NK-92 treated with Interleukin-12 subunit alpha and Interleukin-12 subunit beta, amount 100 ng/mL, for 24 hours (cell line): ENCODE data around the gene SYN1.
"Not testable (repeated sequence)": the region's sequence is repeated elsewhere in the genome, so short reads cannot be mapped to it uniquely, and the experiment has no call there.

Source experiments
- DNase-seq: peaks from one replicate; lab custom pipeline; 2025; lab: John Stamatoyannopoulos, UW

The SYN1 gene

GRCh38 chrX:47619486-47620302 lies at the start of gene SYN1:
Gene SYN1, minus strand, starts transcription at chrX:47619857. Its CDS starts 129 bp downstream, at chrX:47619728.
- DNase-seq: no peak

- DNase-seq: not testable (repeated sequence)
Observed at GRCh38 chrX:47665797-47666196, 46.1 kb upstream of the SYN1 start.

GRCh38 chrX:47664737-47665136 lies 45.1 kb upstream of the SYN1 start:
- DNase-seq: no peak

GRCh38 chrX:47662144-47662657 lies 42.5 kb upstream of the SYN1 start:
- no peak for DNase-seq

GRCh38 chrX:47661539-47661938 lies 41.9 kb upstream of the SYN1 start:
- DNase-seq: no peak

GRCh38 chrX:47659421-47659726 lies 39.7 kb upstream of the SYN1 start:
- no peak for DNase-seq

- peak; percentile 92 for DNase-seq
Observed at GRCh38 chrX:47658684-47659420, 39.2 kb upstream of the SYN1 start, which contains the start of gene UXT. Gene UXT, minus strand, starts transcription at chrX:47659180. Its CDS starts 253 bp downstream, at chrX:47658927.

- no peak for DNase-seq
Observed at GRCh38 chrX:47658301-47658683, 38.6 kb upstream of the SYN1 start.

GRCh38 chrX:47651043-47651905 lies 31.6 kb upstream of the SYN1 start:
- no peak for DNase-seq

- DNase-seq: peak; percentile 91
Observed at GRCh38 chrX:47650164-47651042, 30.7 kb upstream of the SYN1 start, which contains the start of gene ELK1. Gene ELK1, minus strand, starts transcription at chrX:47650563. Its CDS starts 9,122 bp downstream, at chrX:47641441.

GRCh38 chrX:47649781-47650163 lies 30.1 kb upstream of the SYN1 start:
- no peak for DNase-seq

GRCh38 chrX:47649271-47649670 lies 29.6 kb upstream of the SYN1 start:
- DNase-seq: no peak

GRCh38 chrX:47648376-47648775 lies 28.7 kb upstream of the SYN1 start:
- DNase-seq: no peak

- DNase-seq: no peak
Observed at GRCh38 chrX:47646636-47647035, 27.0 kb upstream of the SYN1 start.

GRCh38 chrX:47645530-47645929 lies 25.9 kb upstream of the SYN1 start:
- DNase-seq: no peak

- DNase-seq: no peak
Observed at GRCh38 chrX:47644557-47645091, 25.0 kb upstream of the SYN1 start.

GRCh38 chrX:47643926-47644325 lies 24.3 kb upstream of the SYN1 start:
- no peak for DNase-seq

- no peak for DNase-seq
Observed at GRCh38 chrX:47638816-47639215, 19.2 kb upstream of the SYN1 start.

GRCh38 chrX:47637546-47638195 lies 18.0 kb upstream of the SYN1 start:
- no peak for DNase-seq

GRCh38 chrX:47634871-47635575 lies 15.4 kb upstream of the SYN1 start:
- DNase-seq: no peak
